Karpas-422 (cell line): ENCODE measurements around the gene UQCRC1. TPM values are rescaled to one million over a fixed set of nuclear protein-coding genes. Genes with fewer than 3 reads are reported as not detected.

Source experiments
- DNase-seq: peaks from one replicate; pipeline ENCODE4 v3.0.0-alpha.2; 2015
- H2AFZ ChIP-seq: fragments of 200-600 bp; sonication (generic); 2 replicates; pipeline ENCODE4 v1.6.1; 2014; ENCODE audit warnings: antibody characterized with exemption, low read length, mixed read lengths
- H3K27ac ChIP-seq: fragments of 200-600 bp; sonication (generic); 2 replicates; pipeline ENCODE4 v1.5.1; 2014; ENCODE audit warnings: mild to moderate bottlenecking, low read length, moderate library complexity
- H3K27me3 ChIP-seq: fragments of 200-600 bp; sonication (generic); 2 replicates; pipeline ENCODE4 v1.6.1; 2014; ENCODE audit warnings: low read length, mixed read lengths
- H3K36me3 ChIP-seq: fragments of 200-600 bp; sonication (generic); 2 replicates; pipeline ENCODE4 v1.6.1; 2014; ENCODE audit warnings: low read length, mixed read lengths; ENCODE audit not compliant: insufficient read depth
- H3K4me1 ChIP-seq: fragments of 200-600 bp; sonication (generic); 2 replicates; pipeline ENCODE4 v1.6.1; 2014; ENCODE audit warnings: mild to moderate bottlenecking, low read length, mixed read lengths
- H3K4me2 ChIP-seq: fragments of 200-600 bp; sonication (generic); 2 replicates; pipeline ENCODE4 v1.6.1; 2014; ENCODE audit warnings: low read length, low read depth, mild to moderate bottlenecking; ENCODE audit not compliant: poor library complexity, severe bottlenecking
- H3K4me3 ChIP-seq: fragments of 200-600 bp; sonication (generic); 2 replicates; pipeline ENCODE4 v1.5.1; 2014; ENCODE audit warnings: mild to moderate bottlenecking, antibody characterized with exemption, low read length, mixed read lengths
- H3K79me2 ChIP-seq: fragments of 200-600 bp; sonication (generic); 2 replicates; pipeline ENCODE4 v1.6.1; 2014; ENCODE audit warnings: mild to moderate bottlenecking, low read length, mixed read lengths
- H3K9ac ChIP-seq: fragments of 200-600 bp; sonication (generic); 2 replicates; pipeline ENCODE4 v1.6.0; 2014; ENCODE audit warnings: low read length
- H3K9me2 ChIP-seq: fragments of 200-600 bp; sonication (generic), shearing (Covaris generic); replicated peaks from 2 replicates; pipeline ENCODE4 v1.6.0; 2014; ENCODE audit warnings: mild to moderate bottlenecking, low read length, moderate library complexity; ENCODE audit not compliant: insufficient read depth
- H3K9me3 ChIP-seq: fragments of 300-700, 200-600 bp; sonication (generic); 2 replicates; pipeline ENCODE4 v1.6.1; 2014; ENCODE audit warnings: low read length, mixed read lengths
- H4K20me1 ChIP-seq: fragments of 200-600 bp; sonication (generic); 2 replicates; pipeline ENCODE4 v1.6.1; 2014; ENCODE audit warnings: mild to moderate bottlenecking, antibody characterized with exemption, low read length, low read depth; ENCODE audit not compliant: insufficient read depth
- total RNA-seq: library from RNA; depleted of rRNA; stranded (reverse); fragments of >200 nt; shearing (Covaris generic); gene quantifications from 2 replicates; pipeline ENCODE4 v1.2.3, GENCODE V29; 2014; ENCODE audit warnings: low replicate concordance

Gene UQCRC1
- total RNA-seq, 1 experiment from 2014 or later = 80.3 TPM

GRCh38 chr3:48636149-48636655 lies 26.8 kb upstream of the UQCRC1 start:
- DNase-seq = no peak
- H2AFZ ChIP-seq = peak overlapping the region; percentile 51; the same call in 1 of the 2 replicates
- no peaks in the 10 kb centered on the region; the same call in 1 of the 2 replicates for H3K36me3 ChIP-seq
- H3K9ac ChIP-seq = peak overlapping the region; percentile 97
- peak overlapping the region; percentile 99 for H3K4me2 ChIP-seq
- peaks cover 21% of the 10 kb centered on the region for H3K4me1 ChIP-seq
- H4K20me1 ChIP-seq = no peaks in the 10 kb centered on the region
- H3K9me3 ChIP-seq = no peaks in the 10 kb centered on the region
- H3K4me3 ChIP-seq = peak overlapping the region; percentile 96
- peaks cover 17% of the 10 kb centered on the region for H3K79me2 ChIP-seq
- peak overlapping the region; percentile 23; the same call in 1 of the 2 replicates for H3K27ac ChIP-seq
- no peaks in the 10 kb centered on the region for H3K27me3 ChIP-seq
- H3K9me2 ChIP-seq = no peaks in the 10 kb centered on the region

GRCh38 chr3:48635222-48636021 lies 26.0 kb upstream of the UQCRC1 start, which contains the start of gene SLC26A6:
Gene SLC26A6 (minus strand): TSS chr3:48635461. CDS start chr3:48635393, 68 bp downstream.
- Histone ChIP-seq H3K4me3 (peak within 1 kb of the TSS; percentile 96), H3K36me3 (no peaks in the 10 kb centered on the region; the same call in 1 of the 2 replicates), H3K4me2 (peak within 1 kb of the TSS; percentile 99), H4K20me1 (no peaks in the 10 kb centered on the region), H3K9me2 (no peaks in the 10 kb centered on the region), H3K4me1 (peaks cover 21% of the 10 kb centered on the region), H3K79me2 (peaks cover 17% of the 10 kb centered on the region), H2AFZ (peak within 1 kb of the TSS; percentile 78; the same call in 1 of the 2 replicates), H3K27me3 (no peaks in the 10 kb centered on the region), H3K9me3 (no peaks in the 10 kb centered on the region), H3K27ac (peak within 1 kb of the TSS; percentile 73), H3K9ac (peak within 1 kb of the TSS; percentile 97)
- DNase-seq = peak; percentile 98

- H4K20me1 ChIP-seq = no peaks in the 10 kb centered on the region
- peaks cover 21% of the 10 kb centered on the region for H3K4me1 ChIP-seq
- H3K4me3 ChIP-seq = peak overlapping the region; percentile 96
- H3K36me3 ChIP-seq = no peaks in the 10 kb centered on the region; the same call in 1 of the 2 replicates
- H3K9me3 ChIP-seq = no peaks in the 10 kb centered on the region
- DNase-seq = peak; percentile 86
- no peaks in the 10 kb centered on the region for H3K9me2 ChIP-seq
- peaks cover 17% of the 10 kb centered on the region for H3K79me2 ChIP-seq
- H3K27ac ChIP-seq = peak overlapping the region; percentile 73
- H3K4me2 ChIP-seq = peak overlapping the region; percentile 99
- H3K9ac ChIP-seq = peak overlapping the region; percentile 97
- H2AFZ ChIP-seq = peak overlapping the region; percentile 78; the same call in 1 of the 2 replicates
- H3K27me3 ChIP-seq = no peaks in the 10 kb centered on the region
These were observed 25.3 kb upstream of the UQCRC1 start for GRCh38 chr3:48634661-48635221.

- Histone ChIP-seq H3K27me3 (no peaks in the 10 kb centered on the region), H3K4me2 (peak overlapping the region; percentile 99), H3K4me3 (peak overlapping the region; percentile 96; the same call in 1 of the 2 replicates), H3K9ac (peak overlapping the region; percentile 97), H3K79me2 (peaks cover 17% of the 10 kb centered on the region), H2AFZ (no peak overlapping the region), H3K4me1 (peaks cover 21% of the 10 kb centered on the region), H3K9me3 (no peaks in the 10 kb centered on the region), H4K20me1 (no peaks in the 10 kb centered on the region), H3K9me2 (no peaks in the 10 kb centered on the region), H3K36me3 (no peaks in the 10 kb centered on the region; the same call in 1 of the 2 replicates), H3K27ac (no peak overlapping the region)
- no peak for DNase-seq
These were observed 24.3 kb upstream of the UQCRC1 start for GRCh38 chr3:48633743-48634142.

GRCh38 chr3:48633256-48633655 lies 23.8 kb upstream of the UQCRC1 start:
- Histone ChIP-seq H3K4me1 (peaks cover 21% of the 10 kb centered on the region), H3K36me3 (no peaks in the 10 kb centered on the region; the same call in 1 of the 2 replicates), H3K9ac (no peak overlapping the region), H3K27me3 (no peaks in the 10 kb centered on the region), H2AFZ (no peak overlapping the region), H3K9me2 (no peaks in the 10 kb centered on the region), H3K4me3 (no peak overlapping the region), H4K20me1 (no peaks in the 10 kb centered on the region), H3K9me3 (no peaks in the 10 kb centered on the region), H3K79me2 (peaks cover 17% of the 10 kb centered on the region), H3K27ac (no peak overlapping the region), H3K4me2 (no peak overlapping the region)
- no peak for DNase-seq

- Histone ChIP-seq H3K9me2 (no peaks in the 10 kb centered on the region), H3K79me2 (peaks cover 17% of the 10 kb centered on the region), H3K9ac (no peak overlapping the region), H3K9me3 (no peaks in the 10 kb centered on the region), H3K4me3 (no peak overlapping the region), H2AFZ (no peak overlapping the region), H3K27me3 (no peaks in the 10 kb centered on the region), H3K4me1 (peaks cover 20% of the 10 kb centered on the region), H3K27ac (no peak overlapping the region), H3K4me2 (no peak overlapping the region), H4K20me1 (no peaks in the 10 kb centered on the region), H3K36me3 (no peaks in the 10 kb centered on the region; the same call in 1 of the 2 replicates)
- DNase-seq = no peak
These were observed 22.3 kb upstream of the UQCRC1 start for GRCh38 chr3:48631516-48632448.

GRCh38 chr3:48630833-48631232 lies 21.4 kb upstream of the UQCRC1 start:
- H3K9me2 ChIP-seq = no peaks in the 10 kb centered on the region
- no peaks in the 10 kb centered on the region for H3K9me3 ChIP-seq
- H2AFZ ChIP-seq = no peak overlapping the region
- H3K79me2 ChIP-seq = peaks cover 17% of the 10 kb centered on the region
- no peaks in the 10 kb centered on the region for H4K20me1 ChIP-seq
- H3K4me2 ChIP-seq = no peak overlapping the region
- H3K27me3 ChIP-seq = no peaks in the 10 kb centered on the region
- H3K4me1 ChIP-seq = peaks cover 11% of the 10 kb centered on the region
- no peak overlapping the region for H3K27ac ChIP-seq
- no peak for DNase-seq
- H3K9ac ChIP-seq = no peak overlapping the region
- no peak overlapping the region for H3K4me3 ChIP-seq
- H3K36me3 ChIP-seq = no peaks in the 10 kb centered on the region; the same call in 1 of the 2 replicates
